ENCODE data around the gene TMEM184B.
A peak's percentile ranks its signal among the peaks of the same experiment; 100 is the strongest.

TMEM184B gene

DNA sequence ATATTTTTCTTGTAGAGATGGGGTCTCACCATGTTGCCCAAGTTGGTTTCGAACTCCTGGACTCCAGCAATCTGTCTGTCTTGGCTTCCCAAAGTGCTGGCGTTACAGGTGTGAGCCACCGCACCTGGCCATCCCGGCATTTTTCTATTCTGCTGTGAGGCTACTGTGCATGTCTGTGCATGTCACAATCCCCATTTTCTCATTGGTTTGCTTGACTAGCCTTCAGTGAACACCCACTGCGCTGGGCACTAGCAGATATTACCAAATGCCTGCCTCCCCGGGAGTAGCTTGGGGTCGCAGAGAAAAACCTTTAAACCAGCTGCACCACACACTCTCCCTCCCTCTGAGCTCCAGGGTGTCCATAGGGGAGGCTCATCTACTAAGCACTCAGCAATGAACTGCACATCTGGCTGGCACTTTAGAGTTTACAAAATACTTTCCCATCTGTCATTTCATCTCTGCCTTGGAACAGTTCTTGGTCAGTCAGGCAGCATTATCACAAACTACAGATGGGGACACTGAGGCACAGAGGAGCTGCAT is 39.5 kb upstream of the TMEM184B start:
- peaks cover 54% of the 10 kb centered on the region for H3K4me1 Mint-ChIP-seq
- DNase-seq (no peak), ATAC-seq (no peak)
- H3K27ac Mint-ChIP-seq = peak overlapping the region; percentile 56
- H3K27me3 Mint-ChIP-seq = no peaks in the 10 kb centered on the region
- no peaks in the 10 kb centered on the region for H3K9me3 Mint-ChIP-seq
- no peak overlapping the region for H3K4me3 Mint-ChIP-seq
- peaks cover 15% of the 10 kb centered on the region for H3K36me3 Mint-ChIP-seq (ENCODE audit: low read depth)

DNA sequence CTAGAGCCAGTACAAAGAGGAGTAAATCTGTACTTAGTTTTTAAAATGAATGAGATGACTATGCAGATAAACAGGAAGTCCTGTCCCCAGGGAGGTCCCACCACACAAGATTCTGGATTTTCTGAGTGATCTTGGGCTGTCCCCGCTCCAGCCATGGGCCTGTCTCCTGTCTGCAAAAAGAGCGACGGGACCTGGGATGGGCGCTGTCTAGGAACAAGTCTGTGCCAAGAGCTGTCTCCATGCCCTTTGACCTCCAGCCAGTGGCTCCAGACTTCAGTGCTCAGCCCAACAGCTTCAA is 38.5 kb upstream of the TMEM184B start:
- H3K36me3 Mint-ChIP-seq (ENCODE audit: low read depth) = peaks cover 17% of the 10 kb centered on the region
- H3K4me3 Mint-ChIP-seq = no peak overlapping the region
- ATAC-seq = peak; percentile 23

DNA sequence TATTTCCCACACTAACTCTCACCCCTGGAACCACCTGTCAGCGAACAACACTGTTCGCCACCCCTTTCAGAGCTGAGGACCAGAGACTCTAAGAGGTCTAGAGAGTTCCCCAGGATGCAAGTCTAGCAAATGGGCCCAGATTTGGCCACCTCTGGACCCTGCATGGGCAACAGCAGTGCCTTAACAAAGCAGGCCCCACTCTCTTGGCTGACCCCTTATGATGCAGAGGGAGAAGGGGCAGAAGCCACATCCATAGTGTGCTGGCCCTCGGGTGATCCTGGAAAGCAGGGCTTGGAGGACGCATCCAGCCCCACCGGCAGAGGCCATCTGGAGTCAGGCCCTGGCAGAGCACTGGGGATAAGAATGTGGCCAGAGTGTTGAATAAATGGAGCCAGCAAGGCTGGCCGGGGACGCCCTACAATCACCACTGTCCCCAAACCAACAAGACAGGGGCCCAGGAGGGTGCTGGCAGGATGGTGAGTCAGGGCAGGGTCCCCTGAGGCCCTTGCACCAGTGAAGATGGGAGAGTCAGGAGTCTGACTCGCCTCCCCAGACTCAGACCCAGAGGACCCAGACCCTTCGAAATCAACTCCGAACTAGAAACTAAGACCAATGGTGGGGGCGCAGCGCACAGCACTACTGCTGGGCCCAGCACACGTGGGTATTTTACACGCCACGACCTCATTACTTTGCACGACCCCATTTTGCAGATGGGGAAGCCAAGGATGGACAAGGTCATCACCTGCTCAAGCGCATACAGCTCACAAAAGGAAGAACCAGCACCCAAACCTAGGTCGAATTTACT is 37.9 kb upstream of the TMEM184B start:
- H3K36me3 Mint-ChIP-seq (ENCODE audit: low read depth) = peaks cover 20% of the 10 kb centered on the region
- no peaks in the 10 kb centered on the region for H3K27me3 Mint-ChIP-seq
- no peak overlapping the region for H3K4me3 Mint-ChIP-seq
- H3K27ac Mint-ChIP-seq = peak overlapping the region; percentile 52
- peaks cover 61% of the 10 kb centered on the region for H3K4me1 Mint-ChIP-seq
- H3K9me3 Mint-ChIP-seq = no peaks in the 10 kb centered on the region
- DNase-seq (no peak), ATAC-seq (peak; percentile 2)

More for the DNA sequence above, 38.5 kb upstream of the TMEM184B start:
- no peak for DNase-seq
- no peaks in the 10 kb centered on the region for H3K9me3 Mint-ChIP-seq
- no peaks in the 10 kb centered on the region for H3K27me3 Mint-ChIP-seq
- H3K4me1 Mint-ChIP-seq = peaks cover 60% of the 10 kb centered on the region
- H3K27ac Mint-ChIP-seq = peak overlapping the region; percentile 52

DNA sequence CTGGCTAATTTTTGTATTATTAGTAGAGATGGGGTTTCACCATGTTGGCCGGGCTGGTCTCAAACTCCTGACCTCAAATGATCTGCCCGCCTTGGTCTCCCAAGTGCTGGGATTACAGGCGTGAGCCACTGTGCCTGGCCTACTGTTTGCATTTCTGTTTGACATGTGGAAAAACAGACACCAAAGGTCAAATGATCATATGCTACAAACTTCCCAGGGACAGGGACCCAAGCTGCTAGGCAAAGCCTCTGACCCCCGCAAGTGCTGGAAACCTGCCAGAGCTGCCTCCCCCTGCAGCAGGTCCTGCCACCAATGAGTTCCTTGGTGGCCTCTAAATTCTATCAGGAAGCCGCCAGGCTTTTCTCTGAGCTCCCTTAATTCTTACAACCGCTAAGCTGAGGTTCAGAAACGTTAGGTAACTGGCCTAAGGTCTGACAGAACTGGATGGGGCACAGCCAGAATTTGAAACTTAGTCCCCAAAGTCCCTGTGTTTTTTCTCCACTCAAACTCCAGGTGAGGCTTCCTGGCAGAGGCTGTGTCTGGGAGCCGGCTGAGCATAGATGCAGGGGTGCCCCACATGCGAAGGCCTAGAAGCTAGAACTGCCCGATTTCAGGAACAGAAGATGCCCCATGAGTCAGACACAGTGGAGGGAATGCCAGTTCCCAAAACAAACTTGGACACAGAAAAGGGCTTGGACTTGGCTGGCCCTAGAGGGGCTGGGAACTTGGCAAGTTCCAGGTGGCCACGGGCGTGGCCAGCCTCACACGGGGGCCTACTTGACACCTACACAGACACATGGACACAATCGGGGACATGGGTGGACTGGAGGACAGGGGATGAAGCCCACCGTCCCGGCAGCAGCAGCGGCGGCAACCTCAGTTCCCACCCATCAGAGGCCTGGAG is 37.1 kb upstream of the TMEM184B start:
- ATAC-seq (no peak), DNase-seq (no peak)
- H3K36me3 Mint-ChIP-seq (ENCODE audit: low read depth) = peaks cover 23% of the 10 kb centered on the region
- no peaks in the 10 kb centered on the region for H3K27me3 Mint-ChIP-seq
- H3K9me3 Mint-ChIP-seq = no peaks in the 10 kb centered on the region
- H3K27ac Mint-ChIP-seq = no peak overlapping the region
- H3K4me3 Mint-ChIP-seq = no peak overlapping the region
- H3K4me1 Mint-ChIP-seq = peaks cover 61% of the 10 kb centered on the region

DNA sequence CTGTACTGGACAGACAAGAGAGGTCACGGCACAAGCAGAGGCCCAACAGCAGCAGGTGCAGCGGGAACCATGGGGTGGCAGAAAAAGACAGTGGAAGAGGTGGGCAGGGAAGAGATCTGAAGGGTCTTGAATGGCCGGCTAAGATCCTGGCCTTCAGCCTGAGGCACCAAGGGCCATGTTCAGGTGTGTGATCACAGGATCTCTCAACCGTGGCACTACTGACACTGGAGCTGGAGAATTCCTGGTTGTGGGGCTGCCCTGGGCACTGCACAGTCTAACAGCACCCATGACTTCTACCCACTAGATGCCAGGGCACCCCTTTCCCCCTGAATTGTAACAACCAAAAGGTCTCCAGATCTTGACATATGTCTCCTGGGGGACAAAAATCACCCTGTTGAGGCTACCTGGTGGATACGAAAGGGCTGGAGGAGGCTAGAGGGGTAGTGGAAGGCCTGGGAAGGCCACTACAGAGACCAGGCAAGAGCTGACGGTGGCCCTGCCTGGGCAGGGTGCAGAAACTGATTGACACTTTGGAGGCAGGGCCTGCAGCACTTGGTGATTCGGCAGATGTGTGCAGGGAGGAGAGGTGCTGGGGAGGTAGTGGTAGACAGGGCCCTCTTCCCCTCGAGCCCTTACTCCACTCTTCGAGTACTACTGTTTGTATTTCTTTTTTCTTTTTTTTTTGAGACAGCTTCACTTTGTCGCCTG is 36.1 kb upstream of the TMEM184B start:
- H3K36me3 Mint-ChIP-seq (ENCODE audit: low read depth) = peaks cover 25% of the 10 kb centered on the region
- peaks cover 58% of the 10 kb centered on the region for H3K4me1 Mint-ChIP-seq
- H3K9me3 Mint-ChIP-seq = no peaks in the 10 kb centered on the region
- H3K27me3 Mint-ChIP-seq = no peaks in the 10 kb centered on the region
- ATAC-seq (no peak), DNase-seq (no peak)
- H3K4me3 Mint-ChIP-seq = no peak overlapping the region
- H3K27ac Mint-ChIP-seq = no peak overlapping the region

DNA sequence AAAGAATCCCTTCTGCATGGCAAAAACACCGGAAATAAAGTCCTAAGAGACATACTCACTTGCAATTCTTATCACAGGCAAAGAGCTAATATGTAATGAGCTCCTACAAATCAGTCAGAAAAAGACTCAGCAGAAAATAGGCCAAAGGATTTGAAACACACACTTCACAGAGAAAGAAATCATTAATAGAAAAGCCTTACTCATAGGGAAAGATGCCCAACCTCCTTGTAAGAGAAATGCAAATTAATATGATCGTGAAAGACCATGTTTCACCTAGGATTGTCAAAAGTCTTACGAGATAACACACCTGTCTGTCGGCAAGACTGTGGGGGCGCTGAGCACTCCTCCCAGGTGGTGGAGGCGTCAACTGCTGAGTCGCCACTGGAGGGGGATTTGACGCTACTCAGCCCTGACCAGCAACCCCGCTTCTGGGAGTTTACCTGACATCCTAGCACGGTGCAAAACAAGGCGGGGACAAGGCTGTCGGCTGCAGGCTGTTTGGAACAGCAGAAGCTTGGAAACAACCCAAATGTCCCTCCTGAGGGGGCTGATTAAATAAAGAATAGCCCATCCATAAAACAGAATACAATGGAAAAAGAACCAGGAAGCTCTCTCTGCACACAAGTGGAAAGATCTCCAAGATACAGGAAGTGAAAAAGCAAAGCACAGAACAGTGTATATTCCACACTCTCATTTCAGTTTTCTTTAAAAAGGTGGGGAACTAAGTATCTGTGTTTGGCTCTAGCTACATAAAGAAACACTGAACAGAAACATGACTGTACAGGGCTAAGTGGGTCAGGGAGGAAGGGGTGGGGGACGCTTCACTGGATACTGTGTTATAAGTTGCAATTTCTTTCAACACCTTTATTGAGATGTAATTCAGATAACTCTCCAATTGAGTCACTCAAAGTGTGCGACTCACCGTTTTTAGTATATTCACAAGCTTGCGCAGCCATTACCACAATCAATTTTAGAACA is 33.0 kb upstream of the TMEM184B start:
- no peak for DNase-seq
- Mint-ChIP-seq H3K9me3 (no peaks in the 10 kb centered on the region), H3K27me3 (no peaks in the 10 kb centered on the region), H3K27ac (peak overlapping the region; percentile 84), H3K36me3 (ENCODE audit: low read depth) (peaks cover 25% of the 10 kb centered on the region), H3K4me1 (peaks cover 28% of the 10 kb centered on the region), H3K4me3 (peak overlapping the region; percentile 28)
- peak; percentile 63 for ATAC-seq

DNA sequence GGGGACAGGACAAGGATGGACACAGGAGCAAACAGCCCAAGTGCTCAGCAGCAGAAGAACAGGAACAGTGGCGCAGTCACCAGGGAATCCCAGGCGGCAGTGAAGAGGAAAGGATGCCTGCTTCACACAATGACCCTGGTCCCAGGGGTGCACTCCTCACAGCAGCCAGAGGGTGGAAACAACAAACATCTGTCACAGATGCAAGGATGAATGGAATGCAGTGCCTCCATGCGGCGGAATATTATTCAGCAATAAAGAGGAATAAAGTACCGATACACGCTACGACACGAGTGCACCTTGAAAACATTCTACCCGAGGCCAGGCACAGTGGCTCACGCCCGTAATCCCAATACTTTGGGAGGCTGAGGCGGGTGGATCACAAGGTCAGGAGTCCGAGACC is 31.7 kb upstream of the TMEM184B start:
- no peak for DNase-seq
- Mint-ChIP-seq H3K27me3 (no peaks in the 10 kb centered on the region), H3K36me3 (ENCODE audit: low read depth) (peaks cover 33% of the 10 kb centered on the region), H3K4me3 (no peak overlapping the region), H3K9me3 (no peaks in the 10 kb centered on the region), H3K27ac (no peak overlapping the region), H3K4me1 (peaks cover 26% of the 10 kb centered on the region)
- no peak for ATAC-seq

DNA sequence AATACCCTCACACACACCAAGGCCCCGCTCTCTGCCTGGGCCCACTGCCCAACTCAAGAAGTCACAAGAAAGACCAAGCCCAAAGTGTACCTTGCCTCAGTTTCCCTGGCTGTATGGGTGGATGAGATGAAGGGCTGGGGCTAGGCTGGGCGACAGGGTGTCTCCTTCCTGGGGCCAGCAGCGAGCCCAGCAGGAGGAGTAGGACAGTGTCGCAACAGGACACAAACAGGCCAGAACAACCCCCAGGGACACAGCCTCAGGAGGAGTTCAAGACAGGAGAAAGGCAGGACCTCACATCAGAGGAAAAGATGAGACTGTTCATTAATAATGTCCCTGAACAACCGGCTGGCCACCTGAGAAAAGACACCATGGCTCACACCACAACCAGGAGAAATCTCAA is 31.2 kb upstream of the TMEM184B start:
- no peak for DNase-seq
- no peaks in the 10 kb centered on the region for H3K9me3 Mint-ChIP-seq
- no peak for ATAC-seq
- peaks cover 26% of the 10 kb centered on the region for H3K4me1 Mint-ChIP-seq
- H3K27me3 Mint-ChIP-seq = no peaks in the 10 kb centered on the region
- H3K36me3 Mint-ChIP-seq (ENCODE audit: low read depth) = peaks cover 33% of the 10 kb centered on the region
- no peak overlapping the region for H3K4me3 Mint-ChIP-seq
- no peak overlapping the region for H3K27ac Mint-ChIP-seq

DNA sequence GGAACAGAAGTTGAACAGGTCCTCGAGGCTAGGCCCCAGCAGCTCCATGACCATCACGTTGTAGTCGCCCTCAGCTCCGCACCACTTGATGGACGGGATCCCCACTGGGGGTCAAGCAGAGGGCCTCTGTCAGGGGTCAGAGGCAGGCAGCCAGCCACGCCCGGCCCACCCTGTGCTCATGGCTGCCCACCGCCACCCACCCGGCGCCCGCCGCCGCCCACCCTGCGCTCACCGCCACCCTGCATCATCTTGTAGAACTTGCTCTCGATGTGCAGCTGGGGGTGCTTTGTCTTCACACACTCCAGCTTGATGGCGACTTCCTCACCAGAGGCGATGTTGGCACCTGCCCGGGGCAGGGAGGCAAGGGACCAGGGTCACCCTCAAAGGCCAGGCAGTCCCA is 30.1 kb upstream of the TMEM184B start:
- Mint-ChIP-seq H3K27ac (no peak overlapping the region), H3K36me3 (ENCODE audit: low read depth) (peaks cover 38% of the 10 kb centered on the region), H3K4me1 (peaks cover 26% of the 10 kb centered on the region), H3K27me3 (no peaks in the 10 kb centered on the region), H3K9me3 (no peaks in the 10 kb centered on the region), H3K4me3 (no peak overlapping the region)
- no peak for DNase-seq
- no peak for ATAC-seq

DNA sequence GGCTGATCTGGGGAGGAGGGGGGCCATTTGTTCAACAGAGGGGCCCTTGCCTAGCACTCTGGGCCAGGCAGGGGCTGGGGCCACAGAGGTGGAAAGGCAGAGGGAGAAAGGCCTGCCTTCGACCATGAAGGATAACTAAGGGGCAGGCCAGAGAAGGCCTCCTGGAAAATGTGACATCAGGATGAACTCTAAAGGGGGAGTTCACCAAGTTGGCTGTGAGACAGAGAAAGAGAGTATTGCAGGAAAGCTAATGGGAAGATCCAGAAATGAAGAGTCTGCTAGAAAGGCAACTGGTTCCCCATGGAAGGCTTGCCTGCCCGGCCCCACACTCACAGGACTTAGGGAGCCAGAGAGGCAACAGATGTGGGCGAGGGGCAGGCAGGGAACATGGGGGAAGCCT is 28.1 kb upstream of the TMEM184B start:
- DNase-seq = no peak
- Mint-ChIP-seq H3K27me3 (no peaks in the 10 kb centered on the region), H3K4me1 (peaks cover 16% of the 10 kb centered on the region), H3K27ac (no peak overlapping the region), H3K9me3 (no peaks in the 10 kb centered on the region), H3K4me3 (no peak overlapping the region), H3K36me3 (ENCODE audit: low read depth) (peaks cover 35% of the 10 kb centered on the region)
- no peak for ATAC-seq

DNA sequence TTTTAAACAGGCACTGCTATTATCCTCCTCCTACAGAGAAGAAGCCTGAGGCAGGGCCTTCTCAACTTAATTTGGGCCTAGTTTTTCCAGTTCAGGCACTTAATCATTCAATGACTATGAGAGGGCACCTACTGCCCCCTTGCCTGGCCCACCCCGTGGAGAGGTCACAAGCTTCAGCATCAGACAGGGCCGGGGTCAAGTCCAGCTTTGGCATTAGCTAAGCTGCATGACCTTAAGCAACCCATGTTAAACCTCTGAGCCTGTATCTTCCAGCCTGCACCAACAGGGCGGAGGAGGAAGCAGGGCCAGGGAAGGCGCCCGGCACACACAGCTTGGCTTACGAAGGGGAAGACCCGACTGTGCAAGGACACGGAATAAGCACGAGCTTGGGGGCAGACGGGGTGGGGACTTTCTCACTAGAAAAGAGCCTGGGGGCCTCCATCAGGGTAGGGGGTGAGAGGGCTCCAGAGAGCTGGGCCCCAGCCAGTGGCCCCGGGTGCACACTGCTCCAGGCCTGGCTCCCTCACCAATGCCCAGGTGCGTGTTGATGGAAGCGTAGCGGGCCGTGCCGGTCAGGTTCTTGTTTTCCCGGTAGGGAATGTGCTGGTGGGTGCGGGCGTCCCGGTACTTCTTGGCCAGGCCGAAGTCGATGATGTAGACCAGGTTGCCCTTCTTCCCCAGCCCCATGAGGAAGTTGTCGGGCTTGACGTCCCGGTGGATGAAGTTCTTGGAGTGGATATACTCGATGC is 27.6 kb upstream of the TMEM184B start:
- Mint-ChIP-seq H3K27me3 (no peaks in the 10 kb centered on the region), H3K36me3 (ENCODE audit: low read depth) (peaks cover 31% of the 10 kb centered on the region), H3K4me3 (no peak overlapping the region)

DNA sequence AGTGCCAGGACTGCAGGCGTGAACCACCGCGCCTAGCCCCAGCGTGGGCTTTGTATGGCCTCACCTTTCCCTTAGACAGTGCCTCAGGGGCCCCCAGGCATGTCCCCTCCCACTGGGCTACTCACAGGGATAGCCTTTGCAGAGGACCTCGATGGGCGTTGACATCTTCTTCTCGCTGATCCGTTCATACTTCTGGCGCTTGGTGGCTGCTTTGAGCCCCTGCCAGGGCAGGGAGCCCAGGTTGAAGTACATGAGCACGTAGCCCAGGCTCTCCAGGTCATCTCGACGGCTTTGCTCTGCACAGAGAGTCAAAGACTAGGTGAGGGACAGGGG is 26.9 kb upstream of the TMEM184B start:
- no peaks in the 10 kb centered on the region for H3K9me3 Mint-ChIP-seq
- DNase-seq = no peak
- peaks cover 6% of the 10 kb centered on the region for H3K4me1 Mint-ChIP-seq
- no peak for ATAC-seq
- no peaks in the 10 kb centered on the region for H3K27me3 Mint-ChIP-seq
- peaks cover 30% of the 10 kb centered on the region for H3K36me3 Mint-ChIP-seq (ENCODE audit: low read depth)
- H3K4me3 Mint-ChIP-seq = no peak overlapping the region
- H3K27ac Mint-ChIP-seq = no peak overlapping the region

More for the DNA sequence above, 27.6 kb upstream of the TMEM184B start:
- H3K9me3 Mint-ChIP-seq = no peaks in the 10 kb centered on the region
- H3K27ac Mint-ChIP-seq = no peak overlapping the region
- peaks cover 10% of the 10 kb centered on the region for H3K4me1 Mint-ChIP-seq
- no peak for ATAC-seq
- DNase-seq = no peak

DNA sequence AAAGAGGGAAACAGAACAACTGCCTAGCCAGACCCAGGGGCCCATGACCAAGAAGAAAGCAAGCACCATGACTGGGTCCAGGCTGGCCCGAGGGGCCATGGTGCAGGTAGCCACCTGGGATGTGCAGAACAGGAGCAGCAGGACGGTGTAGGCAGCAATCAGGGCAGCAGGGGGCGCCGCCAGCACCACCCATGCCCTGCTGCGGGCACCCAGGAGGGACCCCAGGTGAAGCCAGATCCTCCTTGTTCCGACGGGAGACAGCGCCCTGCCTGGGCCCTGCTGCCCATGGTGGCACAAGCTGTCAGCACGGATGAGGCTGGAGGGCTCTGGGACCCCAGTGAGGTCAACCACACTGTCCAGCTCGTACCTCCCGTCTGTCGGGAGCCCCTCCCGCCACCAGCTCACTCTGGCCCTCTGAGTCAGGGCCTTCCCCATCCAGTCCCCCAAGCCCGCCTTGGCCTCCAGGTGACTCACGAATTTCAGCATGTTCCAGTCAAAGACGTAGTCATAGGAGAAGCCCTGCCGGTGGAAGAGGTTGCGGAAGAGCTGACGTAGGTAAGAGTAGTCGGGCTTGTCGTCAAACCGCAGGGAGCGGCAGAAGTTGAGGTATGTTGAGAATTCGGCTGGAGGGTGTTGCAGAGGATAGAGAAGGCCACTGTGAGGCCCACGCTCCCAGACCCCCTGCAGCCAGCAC is 25.6 kb upstream of the TMEM184B start:
- DNase-seq = peak; percentile 58
- Mint-ChIP-seq H3K9me3 (no peaks in the 10 kb centered on the region), H3K4me3 (no peak overlapping the region), H3K4me1 (no peaks in the 10 kb centered on the region), H3K27ac (no peak overlapping the region), H3K36me3 (ENCODE audit: low read depth) (peaks cover 25% of the 10 kb centered on the region), H3K27me3 (no peaks in the 10 kb centered on the region)
- peak; percentile 59 for ATAC-seq
